Right lobe of liver (tissue), 6 donors: ENCODE measurements around the gene MMP24OS. TPM values are rescaled to one million over a fixed set of nuclear protein-coding genes. Genes with fewer than 3 reads are reported as not detected.

ENCODE experiments used
- ATAC-seq, 4 donors: fragments of 200-7000 bp; cut with Tn5 transposase; one replicate each; pipeline ENCODE4 v1.9.1; 2020; ENCODE audit warnings: mild to moderate bottlenecking in 4 of 4, moderate library complexity in 4 of 4
- DNase-seq, 3 donors: peaks; one replicate each; pipeline ENCODE4 v3.0.0-alpha.2; 2020
- H3K27ac ChIP-seq, 3 donors: fragments of 200-600 bp; one replicate each; pipeline ENCODE4 v1.8.0; 2022
- H3K27me3 ChIP-seq, 2 donors: fragments of 200-600 bp; one replicate each; pipeline ENCODE4 v1.8.0; 2022
- H3K36me3 ChIP-seq, 4 donors: fragments of 200-600 bp; sonication (generic) in 1 of 4; one replicate each; pipeline versions ENCODE4 v1.5.1 to v1.8.0; 2017 to 2022; ENCODE audit warnings: control low read depth in 1 of 4
- H3K4me1 ChIP-seq, 4 donors: fragments of 200-600 bp; sonication (generic) in 1 of 4; one replicate each; pipeline versions ENCODE4 v1.5.1 to v1.8.0; 2017 to 2022; ENCODE audit warnings: control low read depth in 1 of 4
- H3K4me3 ChIP-seq, 3 donors: fragments of 200-600 bp; one replicate each; pipeline ENCODE4 v1.8.0; 2022
- H3K9me3 ChIP-seq, 4 donors: fragments of 200-600 bp; sonication (generic) in 1 of 4; one replicate each; pipeline versions ENCODE4 v1.5.1 to v1.8.0; 2017 to 2022; ENCODE audit warnings: control low read depth in 1 of 4
- POLR2A ChIP-seq: fragments of 450-650 bp; IDR thresholded peaks from one replicate; pipeline ENCODE4 v1.6.1; 2017; ENCODE audit warnings: antibody characterized with exemption, mild to moderate bottlenecking
- WGBS: methylation state at CpG from one replicate; pipeline ENCODE4 v1.1.6; 2018; ENCODE audit warnings: low coverage, low lambda C conversion rate; ENCODE audit not compliant: insufficient coverage; ENCODE audit errors: missing lambda C conversion rate; 5-methylcytosine and 5-hydroxymethylcytosine counted together
- intact Hi-C, 2 donors: fragments of 100-400 bp; cut with DNase I; formaldehyde crosslinking; loops; one replicate each; pipeline versions ENCODE4 v1.11.2 to v1.14.1; 2022
- total RNA-seq, 6 experiments: library from RNA; depleted of rRNA in 2 of 6; stranded (reverse); fragments of >200 nt in 2 of 6; fragmentation: NEBNext Ultra II Directional in 3 of 6; extraction: Animal tissue kit (Norgen Biotek cat#: 25700) in 3 of 6; gene quantifications; one replicate each; pipeline versions ENCODE4 v1.1.0 to v1.2.4, GENCODE V29; 2016 to 2023
- TF ChIP-seq, protein P1 (sequence below), 4 donors: fragments of 200-600 bp in 3 of 4; fragments of 450-650 bp in 1 of 4; IDR thresholded peaks; one replicate each; pipeline versions ENCODE4 v1.5.1 to v1.8.0; 2016 to 2022; ENCODE audit warnings: antibody characterized with exemption in 4 of 4, mild to moderate bottlenecking in 2 of 4
- donor health status: DM: no; HTN: yes; CAD: no.
- donor health status: DM: no; HTN: no; CAD: no.
- donor health status: DM: no; HTN: no; CAD: no.
- donor health status: DM: no; HTN: yes; CAD: no.
- donor health status: DM: no; HTN: yes; CAD: no.

MMP24OS gene
- total RNA-seq, 6 experiments from 2014 or later = 13.3 to 40.7 (median 23.5) TPM

DNA sequence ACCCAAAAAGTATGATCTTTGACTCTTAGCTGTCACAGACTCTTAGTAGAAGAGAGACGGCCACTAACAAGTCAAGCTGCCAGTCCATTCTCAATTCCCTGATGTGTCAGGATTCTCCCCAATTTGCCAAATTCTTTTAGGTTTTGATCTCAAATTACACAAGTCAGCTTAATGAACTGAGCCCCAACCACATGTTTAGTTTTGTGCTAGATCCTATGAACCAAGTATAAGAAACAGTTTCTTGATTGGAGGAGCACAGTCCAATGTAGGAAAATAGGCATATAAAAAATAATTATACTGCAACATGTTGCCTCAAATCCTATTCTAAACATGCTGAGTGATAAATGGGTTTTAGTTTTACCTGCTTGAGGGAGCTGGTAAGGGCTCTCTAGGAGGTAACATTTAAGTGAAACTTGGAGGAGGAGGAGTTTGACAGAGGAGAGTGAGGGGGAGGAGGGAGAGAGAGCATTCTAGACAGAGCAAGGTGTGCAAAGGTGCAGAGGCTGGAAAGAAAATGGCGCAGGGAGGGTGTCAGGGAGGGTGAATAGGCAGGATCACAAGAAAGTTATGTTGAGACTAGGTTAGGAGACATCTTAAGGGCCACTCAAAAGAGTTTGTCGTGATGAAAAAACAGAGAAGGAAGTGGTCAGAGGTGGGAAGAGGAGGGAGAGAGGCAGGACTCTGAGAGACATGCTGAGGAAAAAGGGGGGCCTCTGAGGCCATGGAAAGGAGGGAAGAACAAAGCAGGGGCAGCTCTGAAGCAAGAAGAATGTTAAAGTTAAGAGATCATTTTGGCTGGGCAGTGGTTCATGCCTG lies 37.1 kb upstream of the MMP24OS start:
- WGBS = 86% methylated on average over 3 of the region's 3 CpGs
- Histone ChIP-seq H3K27me3 (no peaks in the 10 kb centered on the region), H3K4me1 (peaks cover 0 to 18% (median 0%) of the 10 kb centered on the region in 4 donors), H3K36me3 (no peaks in the 10 kb centered on the region), H3K4me3 (no peak overlapping the region), H3K9me3 (no peaks in the 10 kb centered on the region), H3K27ac (no peak overlapping the region)
- intact Hi-C loops = no loop called here
- ATAC-seq = no peak
- TF ChIP-seq POLR2A = no peak
- TF ChIP-seq, protein P1, sequence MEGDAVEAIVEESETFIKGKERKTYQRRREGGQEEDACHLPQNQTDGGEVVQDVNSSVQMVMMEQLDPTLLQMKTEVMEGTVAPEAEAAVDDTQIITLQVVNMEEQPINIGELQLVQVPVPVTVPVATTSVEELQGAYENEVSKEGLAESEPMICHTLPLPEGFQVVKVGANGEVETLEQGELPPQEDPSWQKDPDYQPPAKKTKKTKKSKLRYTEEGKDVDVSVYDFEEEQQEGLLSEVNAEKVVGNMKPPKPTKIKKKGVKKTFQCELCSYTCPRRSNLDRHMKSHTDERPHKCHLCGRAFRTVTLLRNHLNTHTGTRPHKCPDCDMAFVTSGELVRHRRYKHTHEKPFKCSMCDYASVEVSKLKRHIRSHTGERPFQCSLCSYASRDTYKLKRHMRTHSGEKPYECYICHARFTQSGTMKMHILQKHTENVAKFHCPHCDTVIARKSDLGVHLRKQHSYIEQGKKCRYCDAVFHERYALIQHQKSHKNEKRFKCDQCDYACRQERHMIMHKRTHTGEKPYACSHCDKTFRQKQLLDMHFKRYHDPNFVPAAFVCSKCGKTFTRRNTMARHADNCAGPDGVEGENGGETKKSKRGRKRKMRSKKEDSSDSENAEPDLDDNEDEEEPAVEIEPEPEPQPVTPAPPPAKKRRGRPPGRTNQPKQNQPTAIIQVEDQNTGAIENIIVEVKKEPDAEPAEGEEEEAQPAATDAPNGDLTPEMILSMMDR (IDR thresholded peaks at IDR 0.05) = no peak
- DNase-seq = no peak

DNA sequence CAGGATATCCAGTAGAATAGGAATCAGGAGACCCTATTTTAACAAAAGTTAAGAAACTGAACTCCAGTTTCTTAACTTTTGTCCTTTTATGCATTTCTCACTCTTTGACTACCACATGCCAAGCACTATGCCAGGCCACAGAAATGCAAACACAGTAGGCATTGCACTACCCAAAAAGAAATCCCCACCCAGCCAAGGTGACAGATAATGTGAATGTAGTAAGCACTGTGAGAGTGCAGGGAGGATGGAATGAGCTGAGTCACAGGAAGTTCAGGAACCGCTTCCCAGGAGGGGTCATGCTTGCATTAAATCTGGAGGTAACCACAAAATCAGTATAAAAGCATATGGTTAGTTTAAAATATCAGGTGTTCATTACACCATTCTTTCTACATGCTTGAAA lies 34.4 kb upstream of the MMP24OS start:
- TF ChIP-seq, protein P1 (IDR thresholded peaks at IDR 0.05) = no peak
- peak; percentile 29 for TF ChIP-seq POLR2A
- 63% methylated on average over 1 of the region's 1 CpG for WGBS
- Histone ChIP-seq H3K36me3 (no peaks in the 10 kb centered on the region), H3K4me1 (peaks cover 0 to 19% (median 6%) of the 10 kb centered on the region in 4 donors), H3K9me3 (no peaks in the 10 kb centered on the region), H3K27ac (no peak overlapping the region), H3K4me3 (no peak overlapping the region), H3K27me3 (no peaks in the 10 kb centered on the region)
- intact Hi-C loops = no loop called here
- ATAC-seq (peak in 2 of 4 donors; percentile 19 to 68), DNase-seq (no peak)

DNA sequence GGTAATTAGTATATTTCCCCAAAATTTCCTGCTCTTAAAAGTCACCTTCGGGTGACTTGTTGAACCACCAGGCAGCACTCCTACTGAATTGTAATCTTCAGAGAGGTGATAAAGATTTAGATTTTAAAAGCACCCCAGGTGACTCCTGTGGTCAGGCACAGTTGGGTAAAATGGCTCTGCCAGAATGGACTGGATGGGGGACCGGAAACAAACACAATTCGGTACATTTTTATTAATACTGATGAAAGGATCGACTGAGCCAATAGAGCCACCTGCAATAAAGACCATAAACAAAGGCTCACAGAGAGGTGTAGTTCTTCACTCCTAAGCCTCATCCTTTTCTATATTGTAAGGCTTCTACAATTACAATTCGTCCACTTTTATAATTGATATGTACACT lies 33.9 kb upstream of the MMP24OS start:
- Histone ChIP-seq H3K4me1 (peaks cover 0 to 24% (median 8%) of the 10 kb centered on the region in 4 donors), H3K27ac (no peak overlapping the region), H3K9me3 (no peaks in the 10 kb centered on the region), H3K36me3 (no peaks in the 10 kb centered on the region), H3K4me3 (no peak overlapping the region), H3K27me3 (no peaks in the 10 kb centered on the region)
- no peak for DNase-seq
- intact Hi-C loops = no loop called here
- TF ChIP-seq, protein P1 (IDR thresholded peaks at IDR 0.05) = no peak
- TF ChIP-seq POLR2A = no peak
- 86% methylated on average over 4 of the region's 5 CpGs for WGBS
- ATAC-seq = no peak

DNA sequence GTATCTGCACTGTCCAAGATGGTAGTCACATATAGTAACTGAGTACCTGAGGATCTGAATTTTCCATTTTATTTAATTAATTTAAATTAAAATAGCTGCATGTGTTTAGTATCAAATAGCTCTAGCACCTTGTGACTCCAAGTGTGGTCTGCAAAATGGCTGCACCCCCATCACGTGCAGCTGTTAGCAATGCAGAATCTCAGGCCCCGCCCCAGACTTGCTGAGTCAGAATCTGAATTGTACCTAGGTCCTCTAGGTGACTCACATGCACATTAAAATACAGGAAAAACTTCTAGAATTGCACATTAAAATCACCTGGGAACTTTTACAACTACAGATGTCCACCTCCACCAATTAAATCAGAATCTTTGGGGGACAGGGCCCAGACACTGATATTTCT lies 33.5 kb upstream of the MMP24OS start:
- Histone ChIP-seq H3K4me3 (no peak overlapping the region), H3K36me3 (no peaks in the 10 kb centered on the region), H3K27me3 (no peaks in the 10 kb centered on the region), H3K4me1 (peaks cover 0 to 26% (median 8%) of the 10 kb centered on the region in 4 donors), H3K9me3 (no peaks in the 10 kb centered on the region), H3K27ac (no peak overlapping the region)
- no peak for TF ChIP-seq POLR2A
- TF ChIP-seq, protein P1 (IDR thresholded peaks at IDR 0.05) = no peak
- intact Hi-C loops = no loop called here
- 94% methylated on average over 2 of the region's 2 CpGs for WGBS
- DNase-seq = no peak
- ATAC-seq = no peak
